Fibroblast of villous mesenchyme (primary cell): ENCODE results near the gene PRKCE. TPM values are rescaled to one million over a fixed set of nuclear protein-coding genes. Genes with fewer than 3 reads are reported as not detected.

Source experiments
- DNase-seq: peaks from one replicate; pipeline ENCODE4 v3.0.0-alpha.2; 2010; ENCODE audit warnings: low read depth
- H3K4me3 ChIP-seq: 2 replicates; pipeline ENCODE4 v1.5.1; 2011; ENCODE audit warnings: low read depth, mild to moderate bottlenecking, low read length
- CTCF ChIP-seq: IDR thresholded peaks from 2 replicates; pipeline ENCODE4 v1.5.1; 2012; ENCODE audit warnings: low read depth, mild to moderate bottlenecking, low read length; ENCODE audit not compliant: insufficient read depth
- total RNA-seq: library from RNA; depleted of rRNA; stranded (reverse); fragments of >200 nt; gene quantifications from 2 replicates; pipeline ENCODE4 v1.2.3, GENCODE V29; 2012

PRKCE gene
- total RNA-seq, 1 donor: 27.2 TPM

- H3K4me3 ChIP-seq: no peak overlapping the region
- no peak for TF ChIP-seq CTCF
- no peak for DNase-seq
These were observed 358.3 kb downstream of the PRKCE start for GRCh38 chr2:46009772-46010171.

- H3K4me3 ChIP-seq: no peak overlapping the region
- no peak for TF ChIP-seq CTCF
- no peak for DNase-seq
These were observed 358.9 kb downstream of the PRKCE start for GRCh38 chr2:46010223-46010924.

- TF ChIP-seq CTCF: peak; percentile 64
- peak; percentile 72 for DNase-seq
- no peak overlapping the region for H3K4me3 ChIP-seq
These were observed 359.5 kb downstream of the PRKCE start for GRCh38 chr2:46010925-46011490.

GRCh38 chr2:46012618-46013240, 361.3 kb downstream of the PRKCE start:
- no peak overlapping the region for H3K4me3 ChIP-seq
- no peak for DNase-seq
- TF ChIP-seq CTCF: no peak

- no peak for TF ChIP-seq CTCF
- DNase-seq: no peak
- no peak overlapping the region for H3K4me3 ChIP-seq
These were observed 362.3 kb downstream of the PRKCE start for GRCh38 chr2:46013726-46014125.

- DNase-seq: peak; percentile 48
- H3K4me3 ChIP-seq: no peak overlapping the region
- TF ChIP-seq CTCF: no peak
These were observed 363.6 kb downstream of the PRKCE start for GRCh38 chr2:46014911-46015654.
